Left lobe of liver (tissue), 1 donor: Measurements from ENCODE around the gene KHSRP. TPM values are rescaled to one million over a fixed set of nuclear protein-coding genes. Genes with fewer than 3 reads are reported as not detected.

Experiments used
- total RNA-seq: library from RNA; stranded (reverse); gene quantifications from one replicate; pipeline ENCODE4 v1.2.1, GENCODE V29; 2021
- donor health status: DM: no; HTN: yes; CAD: no.

KHSRP gene
- total RNA-seq, 1 donor from 2014 or later = 75.1 TPM

Other genes with a start within 250 kb of the KHSRP start
- 21.8 TPM for gene MLLT1, start 144.8 kb downstream of the KHSRP start, total RNA-seq
- gene ACER1, start 91.2 kb downstream of the KHSRP start, total RNA-seq = 0.88 TPM
- 63.0 TPM for gene CLPP, start 63.3 kb downstream of the KHSRP start, total RNA-seq
- gene ALKBH7, start 52.0 kb downstream of the KHSRP start, total RNA-seq = 83.9 TPM
- gene PSPN, start 48.9 kb downstream of the KHSRP start, total RNA-seq = 1.3 TPM
- 18.7 TPM for gene GTF2F1, start 31.6 kb downstream of the KHSRP start, total RNA-seq
- gene SLC25A41, start 9.0 kb upstream of the KHSRP start, total RNA-seq = 0.18 TPM
- 40.3 TPM for gene SLC25A23, start 35.0 kb upstream of the KHSRP start, total RNA-seq
- 25.9 TPM for gene CRB3, start 39.5 kb upstream of the KHSRP start, total RNA-seq
- 1.1 TPM for gene DENND1C, start 57.0 kb upstream of the KHSRP start, total RNA-seq
- 0.70 TPM for gene TUBB4A, start 77.5 kb upstream of the KHSRP start, total RNA-seq
- gene TNFSF9, start 106.2 kb upstream of the KHSRP start, total RNA-seq = 0.13 TPM
- 0.25 TPM for gene CD70, start 166.3 kb upstream of the KHSRP start, total RNA-seq
- 8.3 TPM for gene TNFSF14, start 245.3 kb upstream of the KHSRP start, total RNA-seq